Stimulated activated naive B cell treated with anti-CD40 and anti-IgM and Interleukin-4, amounts not matched to agents 10 μg/mL and 1 μg/mL and 100 μg/mL, for 72 hours (primary cell): ENCODE results near the gene IGFL4.

ENCODE experiments used
- ATAC-seq, 2 donors: fragments of 150-1000 bp; cut with Tn5 transposase; replicated peaks; 2 replicates each; pipeline ENCODE4 v1.10.0; 2021; ENCODE audit warnings: moderate library complexity in 1 of 2
- DNase-seq: peaks from one replicate; pipeline ENCODE4 v3.0.0; 2021
- H3K27ac Mint-ChIP-seq: one replicate; pipeline ENCODE4 v1.8.0; 2022; ENCODE audit warnings: mild to moderate bottlenecking, mixed read lengths
- H3K27me3 Mint-ChIP-seq, 2 donors: one replicate each; pipeline ENCODE4 v1.8.0; 2022; ENCODE audit warnings: mixed read lengths in 2 of 2
- H3K36me3 Mint-ChIP-seq, 2 donors: one replicate each; pipeline ENCODE4 v1.8.0; 2022; ENCODE audit warnings: mixed read lengths in 2 of 2, mild to moderate bottlenecking in 1 of 2
- H3K4me1 Mint-ChIP-seq, 2 donors: one replicate each; pipeline ENCODE4 v1.8.0; 2022; ENCODE audit warnings: mixed read lengths in 2 of 2, mild to moderate bottlenecking in 1 of 2
- H3K4me3 Mint-ChIP-seq, 2 donors: one replicate each; pipeline ENCODE4 v1.8.0; 2022; ENCODE audit warnings: mild to moderate bottlenecking in 2 of 2, mixed read lengths in 2 of 2, moderate library complexity in 1 of 2
- H3K9me3 Mint-ChIP-seq, 2 donors: one replicate each; pipeline ENCODE4 v1.8.0; 2022; ENCODE audit warnings: mixed read lengths in 2 of 2, mild to moderate bottlenecking in 1 of 2

The IGFL4 gene

DNA sequence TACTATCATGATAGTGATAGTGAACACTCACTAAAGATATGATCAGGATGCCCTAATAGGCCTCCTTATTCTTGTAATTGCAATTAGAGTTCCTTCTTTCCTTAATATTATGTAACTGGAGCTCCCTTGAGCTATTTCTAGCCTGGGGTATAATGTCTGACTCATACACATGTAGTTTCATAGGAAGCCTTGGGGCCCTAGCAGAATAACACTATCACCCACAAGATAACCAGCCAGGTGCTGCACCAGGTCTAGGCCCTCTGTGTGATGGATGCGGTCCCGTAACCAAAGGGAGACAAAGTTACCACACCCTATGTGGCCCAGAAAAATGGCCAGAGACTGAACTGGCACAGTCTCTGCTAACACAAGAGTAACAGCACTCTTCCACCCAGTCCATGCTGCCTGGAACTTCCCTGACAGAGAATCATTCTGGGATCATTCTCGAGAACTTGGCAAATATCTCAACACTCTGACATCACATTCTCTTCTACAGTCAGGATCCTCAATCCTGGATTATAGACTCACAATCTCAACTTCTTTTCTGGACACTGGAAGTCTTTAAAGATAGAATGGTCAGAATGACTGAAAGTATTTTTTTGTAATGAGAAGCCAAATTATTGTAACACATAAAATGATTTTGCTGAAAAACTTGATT lies 32.6 kb upstream of the IGFL4 start:
- Mint-ChIP-seq H3K4me1 (peaks cover 0 to 7% of the 10 kb centered on the region in 2 donors), H3K36me3 (no peaks in the 10 kb centered on the region), H3K4me3 (no peak overlapping the region), H3K9me3 (no peaks in the 10 kb centered on the region), H3K27ac (no peak overlapping the region), H3K27me3 (peaks cover 61 to 88% of the 10 kb centered on the region in 2 donors)
- DNase-seq (no peak), ATAC-seq (no peak)

DNA sequence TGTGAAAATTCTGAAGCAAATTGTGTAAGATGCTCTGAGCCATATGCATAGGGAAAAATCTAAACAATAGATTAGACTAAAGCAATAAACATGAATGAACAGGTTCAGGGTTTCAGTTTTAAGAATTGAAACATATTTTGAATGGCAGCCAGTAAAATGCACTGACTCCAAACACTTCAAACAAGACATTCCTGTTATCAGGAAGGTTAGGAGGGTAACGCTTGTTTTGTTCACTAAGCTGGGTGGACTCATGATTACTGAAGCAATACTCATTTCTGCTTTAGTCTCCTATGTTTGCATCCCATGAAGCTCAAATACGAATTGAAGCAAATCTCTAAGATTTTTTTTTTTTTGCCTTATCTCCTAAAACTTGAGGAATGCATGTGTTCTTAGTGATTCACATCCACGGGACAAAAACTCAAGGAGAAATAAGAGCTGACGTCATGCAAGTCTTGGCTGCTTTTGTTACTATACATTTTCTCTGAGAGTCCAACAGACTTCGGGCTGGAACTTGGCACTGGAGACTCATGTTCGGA lies 29.1 kb upstream of the IGFL4 start:
- DNase-seq (no peak), ATAC-seq (no peak)
- Mint-ChIP-seq H3K27me3 (peaks cover 50 to 87% of the 10 kb centered on the region in 2 donors), H3K9me3 (no peaks in the 10 kb centered on the region), H3K4me1 (no peaks in the 10 kb centered on the region), H3K27ac (no peak overlapping the region), H3K4me3 (no peak overlapping the region), H3K36me3 (peaks cover 0 to 1% of the 10 kb centered on the region in 2 donors)

DNA sequence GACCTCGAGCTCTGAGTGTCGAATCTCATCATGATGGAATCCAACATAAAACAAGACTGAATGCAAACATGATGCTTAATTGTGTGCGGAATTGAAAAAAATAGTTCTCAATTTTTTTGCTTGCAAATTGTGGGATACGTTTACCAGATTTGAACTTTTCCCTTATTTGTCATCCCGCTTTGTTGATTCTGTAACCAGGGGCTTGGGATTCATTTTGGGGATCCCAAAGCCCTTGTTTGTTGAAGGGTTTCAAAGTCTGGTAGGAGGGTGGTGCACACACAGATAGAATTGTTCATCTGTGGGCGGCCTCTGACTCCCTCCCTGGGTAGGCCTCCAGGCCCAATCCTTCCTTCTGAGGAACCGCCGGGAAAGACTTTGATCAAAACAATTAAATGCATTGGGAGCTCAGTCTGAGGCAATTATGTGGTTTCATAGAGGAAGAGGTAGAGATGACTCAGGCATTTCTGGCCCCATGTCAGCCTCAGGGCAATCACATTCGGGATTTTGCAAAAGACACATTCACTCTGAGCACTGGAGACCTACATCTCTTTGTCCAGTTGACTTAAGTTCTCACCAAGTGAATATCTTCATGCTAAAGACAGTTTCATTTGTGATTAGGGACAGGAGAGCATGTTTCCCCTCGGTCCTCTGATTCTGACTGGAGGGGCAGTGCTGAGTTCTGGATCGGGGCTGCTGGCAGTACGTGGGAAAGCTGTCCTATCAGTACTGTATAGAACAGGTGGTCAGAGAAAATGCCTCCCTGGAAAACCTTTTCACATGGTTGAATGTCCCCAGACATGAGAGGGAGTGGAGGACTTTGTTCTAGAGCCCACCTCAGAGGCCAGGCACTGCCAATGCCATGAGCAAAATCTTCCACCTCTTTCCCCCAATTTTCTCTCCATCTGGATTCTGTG lies 27.8 kb upstream of the IGFL4 start:
- no peak for ATAC-seq
- H3K9me3 Mint-ChIP-seq = peaks cover 0 to 3% of the 10 kb centered on the region in 2 donors
- peaks cover 0 to 1% of the 10 kb centered on the region in 2 donors for H3K36me3 Mint-ChIP-seq
- no peak overlapping the region for H3K4me3 Mint-ChIP-seq
- DNase-seq = no peak
- H3K27ac Mint-ChIP-seq = no peak overlapping the region
- H3K27me3 Mint-ChIP-seq = peaks cover 50 to 83% of the 10 kb centered on the region in 2 donors
- no peaks in the 10 kb centered on the region for H3K4me1 Mint-ChIP-seq

DNA sequence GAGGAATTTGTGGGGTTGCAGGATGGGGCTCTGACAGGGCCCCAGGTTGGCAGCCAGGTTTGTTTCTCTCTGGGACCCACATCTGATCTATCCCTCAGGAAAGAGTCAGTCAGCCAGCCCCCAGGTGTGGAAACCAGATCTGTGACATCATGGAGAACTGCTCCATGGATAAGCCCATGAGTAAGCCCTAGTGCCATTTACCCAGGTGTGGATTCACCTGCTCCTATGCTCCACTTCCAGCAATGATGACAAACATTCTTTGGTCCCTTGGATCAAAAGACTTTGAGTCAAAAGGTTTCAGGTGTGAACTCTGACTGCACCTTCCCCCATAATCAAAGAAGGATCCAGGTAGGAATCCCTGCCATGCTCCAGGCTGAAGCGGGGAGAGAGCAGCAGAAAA lies 26.9 kb upstream of the IGFL4 start:
- H3K27ac Mint-ChIP-seq = no peak overlapping the region
- ATAC-seq (no peak), DNase-seq (no peak)
- H3K4me3 Mint-ChIP-seq = no peak overlapping the region
- H3K36me3 Mint-ChIP-seq = peaks cover 0 to 1% of the 10 kb centered on the region in 2 donors
- no peaks in the 10 kb centered on the region for H3K4me1 Mint-ChIP-seq
- peaks cover 0 to 3% of the 10 kb centered on the region in 2 donors for H3K9me3 Mint-ChIP-seq
- peaks cover 49 to 81% of the 10 kb centered on the region in 2 donors for H3K27me3 Mint-ChIP-seq

DNA sequence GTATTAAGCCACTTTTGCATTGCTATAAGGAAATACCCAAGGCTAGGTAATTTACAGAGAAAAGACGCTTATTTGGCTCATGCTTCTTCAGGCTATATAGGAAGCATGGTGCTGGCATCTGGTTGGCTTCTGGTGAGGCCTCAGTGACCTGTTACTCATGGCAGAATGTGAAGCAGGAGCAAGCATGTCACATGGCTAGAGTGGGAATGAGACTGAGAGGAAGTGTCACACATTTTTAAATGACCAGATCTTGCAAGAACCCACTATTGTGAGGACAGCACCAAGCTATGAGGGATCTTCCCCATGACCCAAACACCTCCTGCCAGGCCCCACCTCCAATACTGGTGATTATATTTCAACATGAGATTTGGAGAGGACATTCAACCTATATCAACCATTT lies 25.7 kb upstream of the IGFL4 start:
- H3K27ac Mint-ChIP-seq = no peak overlapping the region
- no peaks in the 10 kb centered on the region for H3K4me1 Mint-ChIP-seq
- H3K27me3 Mint-ChIP-seq = peaks cover 44 to 80% of the 10 kb centered on the region in 2 donors
- H3K9me3 Mint-ChIP-seq = peaks cover 3 to 4% of the 10 kb centered on the region in 2 donors
- no peak for ATAC-seq
- H3K36me3 Mint-ChIP-seq = peaks cover 0 to 1% of the 10 kb centered on the region in 2 donors
- DNase-seq = no peak
- H3K4me3 Mint-ChIP-seq = no peak overlapping the region

DNA sequence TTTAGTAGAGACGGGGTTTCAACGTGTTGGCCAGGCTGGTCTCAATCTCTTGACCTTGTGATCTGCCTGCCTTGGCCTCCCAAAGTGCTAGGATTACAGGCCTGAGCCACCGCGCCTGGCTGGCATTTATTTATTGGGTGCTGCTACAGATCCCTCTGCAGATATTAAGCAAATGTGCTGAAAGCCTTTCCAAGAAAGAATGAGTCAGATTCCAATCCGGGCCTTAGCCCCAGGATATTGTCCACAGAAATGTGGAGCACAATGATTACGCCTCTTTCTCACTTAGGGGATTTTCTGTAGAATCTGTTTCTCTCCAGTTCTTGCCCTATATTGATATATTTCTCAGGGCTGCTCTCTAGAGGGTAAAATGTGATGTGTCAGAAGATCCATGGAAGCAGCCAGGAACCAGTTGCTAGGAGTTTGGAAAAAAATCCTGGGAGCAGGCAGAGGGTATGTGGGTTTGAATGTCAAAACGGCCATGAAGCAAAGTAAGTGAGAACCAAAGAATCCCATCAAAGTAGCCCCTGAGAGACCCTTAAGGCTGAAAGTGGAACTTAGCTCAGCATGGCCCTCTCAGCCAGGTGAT lies 24.8 kb upstream of the IGFL4 start:
- Mint-ChIP-seq H3K4me1 (no peaks in the 10 kb centered on the region), H3K36me3 (peaks cover 0 to 1% of the 10 kb centered on the region in 2 donors), H3K4me3 (no peak overlapping the region), H3K27me3 (peaks cover 37 to 77% of the 10 kb centered on the region in 2 donors), H3K9me3 (peaks cover 3 to 7% of the 10 kb centered on the region in 2 donors), H3K27ac (no peak overlapping the region)
- ATAC-seq (no peak), DNase-seq (no peak)

DNA sequence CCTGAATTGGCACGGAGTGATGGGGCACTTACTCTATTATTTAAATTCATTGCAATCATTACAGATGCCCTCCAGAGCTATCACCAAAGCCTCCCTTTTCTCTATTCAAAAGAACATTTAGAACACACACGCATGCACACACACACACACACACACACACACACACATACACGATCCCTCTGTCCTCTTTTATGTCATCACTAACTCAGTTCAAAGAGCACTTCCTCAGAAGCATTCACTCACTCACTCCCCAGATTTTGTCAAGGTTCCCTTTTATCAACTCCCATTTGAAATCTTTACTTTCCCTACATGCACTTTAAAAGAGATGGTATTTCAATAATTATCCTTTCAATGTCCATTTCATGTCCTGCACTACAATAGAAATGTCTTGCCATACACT lies 22.4 kb upstream of the IGFL4 start:
- Mint-ChIP-seq H3K4me1 (no peaks in the 10 kb centered on the region), H3K9me3 (peaks cover 3 to 14% of the 10 kb centered on the region in 2 donors), H3K27ac (no peak overlapping the region), H3K27me3 (peaks cover 39 to 72% of the 10 kb centered on the region in 2 donors), H3K4me3 (no peak overlapping the region), H3K36me3 (peaks cover 0 to 1% of the 10 kb centered on the region in 2 donors)
- ATAC-seq = no peak
- no peak for DNase-seq

DNA sequence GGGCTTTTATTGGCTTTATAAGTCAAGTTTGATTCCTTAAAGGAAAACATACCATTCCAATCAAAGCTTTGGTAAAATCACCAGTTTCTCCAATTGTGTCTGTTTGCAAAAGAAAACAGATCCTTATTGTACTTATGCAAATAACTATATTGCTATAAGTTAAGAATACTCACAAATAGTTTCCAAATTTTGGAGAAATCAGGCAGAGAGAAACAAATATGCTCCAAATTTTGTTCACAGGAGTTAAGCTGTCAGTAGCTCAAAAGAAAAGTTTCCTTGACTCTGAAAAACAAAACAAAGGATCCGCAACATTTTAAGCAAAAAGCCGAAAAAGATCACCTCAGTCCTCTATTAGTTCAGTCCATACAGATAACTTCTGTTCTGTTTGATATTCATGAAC lies 19.2 kb upstream of the IGFL4 start:
- Mint-ChIP-seq H3K9me3 (peaks cover 3 to 16% of the 10 kb centered on the region in 2 donors), H3K27me3 (peaks cover 43 to 58% of the 10 kb centered on the region in 2 donors), H3K36me3 (no peaks in the 10 kb centered on the region), H3K4me3 (no peak overlapping the region), H3K27ac (no peak overlapping the region), H3K4me1 (no peaks in the 10 kb centered on the region)
- ATAC-seq (no peak), DNase-seq (no peak)

DNA sequence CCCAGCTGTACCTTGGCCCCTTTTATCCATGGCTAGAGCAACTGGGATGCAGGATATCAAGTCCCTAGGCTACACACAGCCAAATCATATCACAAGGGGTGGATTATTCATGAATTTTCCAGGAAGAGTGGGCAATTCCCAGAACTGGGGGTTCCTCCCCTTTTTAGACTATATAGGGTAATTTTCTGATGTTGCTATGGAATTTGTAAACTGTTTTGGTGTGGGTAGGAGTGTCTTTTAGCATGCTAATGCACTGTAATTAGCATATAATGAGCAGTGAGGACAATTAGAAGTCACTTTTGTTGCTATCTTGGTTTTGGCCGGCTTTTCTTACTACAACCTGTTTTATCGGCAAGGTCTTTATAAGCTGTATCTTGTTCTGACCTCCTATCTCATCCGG lies 18.0 kb upstream of the IGFL4 start:
- Mint-ChIP-seq H3K4me1 (no peaks in the 10 kb centered on the region), H3K27ac (no peak overlapping the region), H3K9me3 (peaks cover 3 to 13% of the 10 kb centered on the region in 2 donors), H3K4me3 (no peak overlapping the region), H3K27me3 (peaks cover 49 to 58% of the 10 kb centered on the region in 2 donors), H3K36me3 (no peaks in the 10 kb centered on the region)
- DNase-seq (no peak), ATAC-seq (no peak)

DNA sequence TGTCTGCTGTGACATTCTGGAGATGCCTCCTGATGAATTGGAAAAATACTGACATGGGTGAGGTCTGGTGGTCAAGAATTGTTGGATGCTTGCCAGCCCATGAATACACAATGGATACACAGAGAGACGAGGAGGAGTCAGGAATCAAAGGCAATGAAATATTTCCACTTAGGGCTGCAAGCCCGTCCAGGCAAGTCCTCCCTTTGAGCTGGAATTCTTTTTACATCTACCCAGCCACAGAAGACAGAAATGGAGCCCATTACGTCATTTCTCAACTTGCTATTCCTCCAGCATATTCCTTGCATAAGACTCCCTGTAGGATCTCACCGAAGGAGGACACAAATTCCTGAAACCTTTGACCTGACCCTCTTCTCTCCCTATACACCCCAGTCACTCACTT lies 15.7 kb upstream of the IGFL4 start:
- H3K4me1 Mint-ChIP-seq = no peaks in the 10 kb centered on the region
- H3K4me3 Mint-ChIP-seq = no peak overlapping the region
- H3K27me3 Mint-ChIP-seq = peaks cover 50 to 53% of the 10 kb centered on the region in 2 donors
- peaks cover 0 to 11% of the 10 kb centered on the region in 2 donors for H3K9me3 Mint-ChIP-seq
- H3K36me3 Mint-ChIP-seq = no peaks in the 10 kb centered on the region
- no peak overlapping the region for H3K27ac Mint-ChIP-seq
- DNase-seq (no peak), ATAC-seq (no peak)

DNA sequence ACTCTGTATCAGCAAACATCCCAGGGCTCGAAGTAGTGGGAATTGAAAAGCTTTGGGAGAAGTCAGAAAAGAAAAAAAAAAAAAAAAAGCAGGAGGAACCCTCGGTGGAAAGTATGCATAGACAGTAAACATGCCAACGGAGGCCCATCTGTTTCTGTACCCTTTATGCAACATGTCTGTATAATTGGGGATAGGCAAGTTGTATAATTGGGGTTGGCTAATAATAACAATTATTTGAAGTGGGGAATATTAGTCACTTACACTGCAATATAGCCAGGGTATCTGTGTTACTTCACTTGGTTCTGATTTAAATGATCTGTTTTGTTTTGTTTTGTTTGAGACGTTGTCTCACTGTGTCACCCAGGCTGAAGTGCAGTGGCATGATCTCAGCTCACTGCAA lies 12.1 kb upstream of the IGFL4 start:
- ATAC-seq = no peak
- no peaks in the 10 kb centered on the region for H3K4me1 Mint-ChIP-seq
- peaks cover 52 to 65% of the 10 kb centered on the region in 2 donors for H3K27me3 Mint-ChIP-seq
- H3K27ac Mint-ChIP-seq = no peak overlapping the region
- peaks cover 2 to 7% of the 10 kb centered on the region in 2 donors for H3K9me3 Mint-ChIP-seq
- no peaks in the 10 kb centered on the region for H3K36me3 Mint-ChIP-seq
- H3K4me3 Mint-ChIP-seq = no peak overlapping the region
- no peak for DNase-seq

DNA sequence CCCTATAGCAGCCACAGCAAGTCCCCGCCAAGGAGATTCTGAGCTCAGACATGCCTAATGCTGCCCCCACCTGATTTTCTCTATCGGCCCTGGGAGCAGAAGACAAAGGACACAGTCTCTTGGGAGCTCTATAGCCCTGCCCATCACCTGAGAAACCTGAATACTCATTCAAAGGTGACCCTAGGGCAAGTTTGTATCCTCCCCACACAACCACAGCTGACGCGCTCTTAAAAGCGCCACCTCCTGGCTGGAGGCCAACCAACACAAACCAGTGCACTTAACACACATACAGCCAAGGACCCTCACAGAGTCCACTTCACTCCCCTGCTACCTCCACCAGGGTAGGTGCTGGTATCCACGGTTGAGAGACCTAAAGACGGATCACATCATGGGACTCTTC lies 8.8 kb upstream of the IGFL4 start:
- Mint-ChIP-seq H3K27ac (no peak overlapping the region), H3K36me3 (no peaks in the 10 kb centered on the region), H3K4me3 (no peak overlapping the region), H3K9me3 (peaks cover 0 to 7% of the 10 kb centered on the region in 2 donors), H3K27me3 (peaks cover 60 to 75% of the 10 kb centered on the region in 2 donors), H3K4me1 (no peaks in the 10 kb centered on the region)
- ATAC-seq = no peak
- no peak for DNase-seq

DNA sequence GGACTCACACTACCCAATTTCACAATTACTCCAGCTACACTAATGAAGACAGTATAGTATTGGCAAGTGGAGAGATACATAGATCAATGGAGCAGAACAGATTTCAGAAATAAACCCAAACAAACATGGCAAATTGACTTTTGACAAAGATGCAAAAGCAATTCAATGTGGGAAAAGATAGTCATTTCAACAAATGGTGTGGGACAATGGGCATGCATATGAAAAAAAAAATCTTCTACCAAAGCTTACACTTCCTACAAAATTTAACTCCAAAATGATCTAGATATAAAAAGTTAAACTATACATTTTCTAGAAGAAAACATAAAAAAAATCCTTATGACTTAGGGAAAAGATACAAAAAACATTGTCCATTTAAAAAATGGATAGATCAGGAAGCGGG lies 2.7 kb upstream of the IGFL4 start:
- DNase-seq = no peak
- H3K27me3 Mint-ChIP-seq = peaks cover 66 to 76% of the 10 kb centered on the region in 2 donors
- no peak overlapping the region for H3K27ac Mint-ChIP-seq
- no peaks in the 10 kb centered on the region for H3K36me3 Mint-ChIP-seq
- no peaks in the 10 kb centered on the region for H3K4me1 Mint-ChIP-seq
- no peak for ATAC-seq
- H3K4me3 Mint-ChIP-seq = no peak overlapping the region
- H3K9me3 Mint-ChIP-seq = no peaks in the 10 kb centered on the region

DNA sequence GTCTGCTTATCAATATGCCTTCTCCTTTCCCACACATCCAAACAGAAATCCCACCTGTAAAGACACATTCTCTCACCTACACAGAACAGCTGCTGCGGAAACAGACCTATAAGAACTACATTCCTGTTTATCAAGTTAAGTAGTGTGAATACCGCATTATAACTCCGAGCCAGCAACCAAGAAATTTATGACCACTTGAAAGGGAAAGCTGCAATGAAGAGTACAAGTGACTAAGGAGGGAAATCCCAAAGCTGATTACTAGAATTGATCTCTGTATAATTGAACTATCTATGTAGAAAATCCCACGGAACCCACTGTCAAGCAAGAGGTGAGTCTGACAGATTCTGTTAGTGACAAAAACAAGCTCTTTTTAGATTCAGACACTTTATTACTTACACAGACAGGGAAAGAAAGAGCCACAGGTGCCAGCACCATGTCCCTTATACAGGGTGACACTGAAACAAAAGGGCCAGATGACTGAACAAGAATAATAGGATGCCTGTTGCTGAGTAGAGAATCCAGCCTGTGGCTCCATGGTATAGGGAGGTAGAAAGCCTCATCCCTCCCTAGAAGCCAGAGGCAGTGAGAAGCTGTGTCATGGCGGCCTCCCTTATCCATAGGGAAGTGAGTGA lies 1.6 kb upstream of the IGFL4 start:
- no peak overlapping the region for H3K27ac Mint-ChIP-seq
- no peak for ATAC-seq

More for the DNA sequence above, 1.6 kb upstream of the IGFL4 start:
- Mint-ChIP-seq H3K27me3 (peaks cover 62 to 65% of the 10 kb centered on the region in 2 donors), H3K4me1 (no peaks in the 10 kb centered on the region), H3K36me3 (no peaks in the 10 kb centered on the region), H3K4me3 (no peak overlapping the region), H3K9me3 (no peaks in the 10 kb centered on the region)
- no peak for DNase-seq
